ENCODE measurements around the gene MBD3. TPM values are rescaled to one million over a fixed set of nuclear protein-coding genes. Genes with fewer than 3 reads are reported as not detected.

Gene MBD3
- total and polyA plus RNA-seq, 4 donors = 12.4 to 57.6 (median 50.2) TPM

- Histone ChIP-seq H3K27me3 (ENCODE audit: control insufficient read depth in 4 of 4, insufficient read depth in 4 of 4, low read length in 3 of 4) (peaks cover 0 to 24% (median 7%) of the 10 kb centered on the region in 4 donors), H3K4me1 (ENCODE audit: control insufficient read depth in 4 of 4, insufficient read depth in 4 of 4, low read length in 3 of 4) (peaks cover 0 to 5% (median 2%) of the 10 kb centered on the region in 4 donors), H3K27ac (ENCODE audit: low read depth in 1 of 2, low read length in 2 of 2) (no peak overlapping the region), H3K36me3 (ENCODE audit: control insufficient read depth in 4 of 4, insufficient read depth in 3 of 4, low read depth in 1 of 4, low read length in 3 of 4) (no peaks in the 10 kb centered on the region), H3K9ac (ENCODE audit: low read depth in 1 of 2, low read length in 2 of 2) (no peak overlapping the region), H3K9me3 (ENCODE audit: control insufficient read depth in 4 of 4, low read length in 3 of 4) (no peaks in the 10 kb centered on the region), H3K4me3 (ENCODE audit: low read depth in 1 of 3, low read length in 3 of 3) (no peak overlapping the region)
- TF ChIP-seq CTCF (IDR thresholded peaks at IDR 0.05; ENCODE audit: low read depth, low read length, missing input control) (no peak), JUND (IDR thresholded peaks at IDR 0.05) (no peak)
- WGBS = 17% methylated on average over 49 of the region's 49 CpGs
- DNase-seq (ENCODE audit: low spot score) = no peak
Measured at GRCh38 chr19:1524287-1524971, 68.2 kb downstream of the MBD3 start.

Small RNAs within 50 kb of the gene (small RNA-seq; reads per million reads assigned to genes)
- not detected for gene AC005943.2
- gene RN7SL477P = not detected
- not detected for gene RNU6-1223P

Other genes starting within 250 kb of the MBD3 start
- gene NDUFS7, start 209.0 kb downstream of the MBD3 start, total RNA-seq = 10 to 100 TPM; 54.4 to 85.7 TPM
- gene NDUFS7, start 209.0 kb downstream of the MBD3 start, polyA plus RNA-seq = 100 to 1,000 TPM; 170 to 185 TPM
- gene GAMT, start 191.3 kb downstream of the MBD3 start, total RNA-seq = 100 to 1,000 TPM in 1 of 2 donors, 10 to 100 TPM in 1; 76.2 to 181 TPM
- gene GAMT, start 191.3 kb downstream of the MBD3 start, polyA plus RNA-seq = 100 to 1,000 TPM; 367 to 394 TPM
- gene DAZAP1, start 185.3 kb downstream of the MBD3 start, total RNA-seq = 10 to 100 TPM; 30.0 to 45.0 TPM
- 10 to 100 TPM in 1 of 2 donors, 1 to 10 TPM in 1; 5.4 to 29.4 TPM for gene DAZAP1, start 185.3 kb downstream of the MBD3 start, polyA plus RNA-seq
- gene RPS15, start 154.5 kb downstream of the MBD3 start, total RNA-seq = 100 to 1,000 TPM; 296 to 408 TPM
- gene RPS15, start 154.5 kb downstream of the MBD3 start, polyA plus RNA-seq = 100 to 1,000 TPM; 420 to 954 TPM
- gene APC2, start 142.7 kb downstream of the MBD3 start, total RNA-seq = under 1 TPM; under 0.01 to 0.05 TPM
- under 1 TPM; 0.01 to 0.06 TPM for gene APC2, start 142.7 kb downstream of the MBD3 start, polyA plus RNA-seq
- gene C19orf25, start 113.7 kb downstream of the MBD3 start, total RNA-seq = 10 to 100 TPM; 17.3 to 19.8 TPM
- 10 to 100 TPM; 15.1 to 19.8 TPM for gene C19orf25, start 113.7 kb downstream of the MBD3 start, polyA plus RNA-seq
- gene PCSK4, start 102.5 kb downstream of the MBD3 start, total RNA-seq = 1 to 10 TPM; 2.6 TPM
- 1 to 10 TPM in 1 of 2 donors, under 1 TPM in 1; 0.60 to 1.2 TPM for gene PCSK4, start 102.5 kb downstream of the MBD3 start, polyA plus RNA-seq
- 100 to 1,000 TPM in 1 of 2 donors, 10 to 100 TPM in 1; 16.4 to 159 TPM for gene REEP6, start 101.7 kb downstream of the MBD3 start, total RNA-seq
- 100 to 1,000 TPM; 243 to 449 TPM for gene REEP6, start 101.7 kb downstream of the MBD3 start, polyA plus RNA-seq
- gene ADAMTSL5, start 79.8 kb downstream of the MBD3 start, total RNA-seq = under 1 TPM; 0.09 to 0.75 TPM
- gene ADAMTSL5, start 79.8 kb downstream of the MBD3 start, polyA plus RNA-seq = 1 to 10 TPM; 1.4 to 1.8 TPM
- not detected for gene PLK5, start 68.8 kb downstream of the MBD3 start, total RNA-seq
- under 1 TPM in 1 of 2 donors, not detected in 1; 0.03 TPM for gene PLK5, start 68.8 kb downstream of the MBD3 start, polyA plus RNA-seq
- 1 to 10 TPM; 6.0 to 9.1 TPM for gene MEX3D, start 24.5 kb downstream of the MBD3 start, total RNA-seq
- 1 to 10 TPM in 1 of 2 donors, under 1 TPM in 1; 0.92 to 4.4 TPM for gene MEX3D, start 24.5 kb downstream of the MBD3 start, polyA plus RNA-seq
- gene UQCR11, start 12.6 kb upstream of the MBD3 start, total RNA-seq = 10 to 100 TPM; 23.8 to 37.4 TPM
- 100 to 1,000 TPM; 127 to 862 TPM for gene UQCR11, start 12.6 kb upstream of the MBD3 start, polyA plus RNA-seq
- gene TCF3, start 59.8 kb upstream of the MBD3 start, total RNA-seq = 100 to 1,000 TPM in 1 of 2 donors, 10 to 100 TPM in 1; 10.9 to 119 TPM
- gene TCF3, start 59.8 kb upstream of the MBD3 start, polyA plus RNA-seq = 10 to 100 TPM in 1 of 2 donors, 1 to 10 TPM in 1; 5.2 to 14.6 TPM
- not detected for gene ONECUT3, start 160.6 kb upstream of the MBD3 start, total RNA-seq
- not detected for gene ONECUT3, start 160.6 kb upstream of the MBD3 start, polyA plus RNA-seq
- 1 to 10 TPM in 1 of 2 donors, under 1 TPM in 1; 0.50 to 3.1 TPM for gene ATP8B3, start 219.4 kb upstream of the MBD3 start, total RNA-seq
- under 1 TPM; 0.42 to 0.53 TPM for gene ATP8B3, start 219.4 kb upstream of the MBD3 start, polyA plus RNA-seq